C4-2B (cell line): ENCODE measurements around the gene CADPS2.
"Not testable (repeated sequence)": the region's sequence is repeated elsewhere in the genome, so short reads cannot be mapped to it uniquely, and the experiment has no call there.

Experiments used
- H3K27ac ChIP-seq: fragments of 450-650 bp; 2 replicates; pipeline ENCODE4 v1.5.1; 2017
- ZFX ChIP-seq: fragments of 450-650 bp; IDR thresholded peaks from 2 replicates; pipeline ENCODE4 v1.6.1; 2017
- TF ChIP-seq, protein P1 (sequence below): fragments of 450-650 bp; conservative IDR thresholded peaks from 2 replicates; pipeline ENCODE4 v1.5.1; 2017; ENCODE audit warnings: mild to moderate bottlenecking

Gene CADPS2

DNA sequence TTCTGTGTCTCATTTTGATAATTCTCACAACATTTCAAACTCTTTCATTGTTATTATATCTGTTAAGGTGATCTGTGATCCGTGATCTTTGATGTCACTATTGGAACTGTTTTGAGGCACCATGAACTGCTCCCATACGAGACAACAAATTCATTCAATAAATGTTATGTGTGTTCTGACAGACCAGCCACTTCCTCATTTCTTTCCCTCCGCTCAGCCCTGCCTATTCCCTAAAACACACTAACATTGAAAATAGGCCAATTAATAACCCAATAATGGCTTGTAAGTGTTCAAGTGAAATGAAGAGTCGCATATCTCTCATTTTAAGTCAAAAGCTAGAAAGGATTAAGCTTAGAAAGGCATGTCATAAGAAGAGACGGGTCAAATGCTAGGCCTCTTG is 232.6 kb downstream of the CADPS2 start:
- TF ChIP-seq, protein P1, sequence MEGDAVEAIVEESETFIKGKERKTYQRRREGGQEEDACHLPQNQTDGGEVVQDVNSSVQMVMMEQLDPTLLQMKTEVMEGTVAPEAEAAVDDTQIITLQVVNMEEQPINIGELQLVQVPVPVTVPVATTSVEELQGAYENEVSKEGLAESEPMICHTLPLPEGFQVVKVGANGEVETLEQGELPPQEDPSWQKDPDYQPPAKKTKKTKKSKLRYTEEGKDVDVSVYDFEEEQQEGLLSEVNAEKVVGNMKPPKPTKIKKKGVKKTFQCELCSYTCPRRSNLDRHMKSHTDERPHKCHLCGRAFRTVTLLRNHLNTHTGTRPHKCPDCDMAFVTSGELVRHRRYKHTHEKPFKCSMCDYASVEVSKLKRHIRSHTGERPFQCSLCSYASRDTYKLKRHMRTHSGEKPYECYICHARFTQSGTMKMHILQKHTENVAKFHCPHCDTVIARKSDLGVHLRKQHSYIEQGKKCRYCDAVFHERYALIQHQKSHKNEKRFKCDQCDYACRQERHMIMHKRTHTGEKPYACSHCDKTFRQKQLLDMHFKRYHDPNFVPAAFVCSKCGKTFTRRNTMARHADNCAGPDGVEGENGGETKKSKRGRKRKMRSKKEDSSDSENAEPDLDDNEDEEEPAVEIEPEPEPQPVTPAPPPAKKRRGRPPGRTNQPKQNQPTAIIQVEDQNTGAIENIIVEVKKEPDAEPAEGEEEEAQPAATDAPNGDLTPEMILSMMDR = no peak
- TF ChIP-seq ZFX = no peak

GRCh38 chr7:122652876-122653275 is 233.4 kb downstream of the CADPS2 start:
- no peak for TF ChIP-seq ZFX
- TF ChIP-seq, protein P1 = no peak
- peak overlapping the region; percentile 44 for H3K27ac ChIP-seq

More for the DNA sequence above, 232.6 kb downstream of the CADPS2 start:
- H3K27ac ChIP-seq = no peak overlapping the region

DNA sequence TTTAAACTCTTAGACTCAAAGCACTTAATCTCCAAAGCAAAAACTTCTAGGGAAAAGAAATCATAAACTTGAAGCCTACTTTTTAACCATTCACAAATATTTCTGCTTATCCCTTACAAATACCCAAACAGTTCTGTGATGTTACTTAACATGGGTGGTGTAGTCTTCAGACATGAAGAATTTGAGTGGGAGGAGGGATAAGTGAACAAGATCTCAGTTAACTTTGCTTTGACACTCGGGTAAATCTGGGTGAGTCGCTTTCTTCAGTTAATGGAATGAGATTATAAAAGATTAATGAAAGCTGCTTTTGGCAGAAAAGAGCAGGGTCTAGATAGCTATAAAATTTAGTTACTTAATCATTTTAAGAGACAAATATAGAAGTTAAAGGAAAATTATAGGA is 234.8 kb downstream of the CADPS2 start:
- H3K27ac ChIP-seq = no peak overlapping the region
- TF ChIP-seq, protein P1 = no peak
- no peak for TF ChIP-seq ZFX

DNA sequence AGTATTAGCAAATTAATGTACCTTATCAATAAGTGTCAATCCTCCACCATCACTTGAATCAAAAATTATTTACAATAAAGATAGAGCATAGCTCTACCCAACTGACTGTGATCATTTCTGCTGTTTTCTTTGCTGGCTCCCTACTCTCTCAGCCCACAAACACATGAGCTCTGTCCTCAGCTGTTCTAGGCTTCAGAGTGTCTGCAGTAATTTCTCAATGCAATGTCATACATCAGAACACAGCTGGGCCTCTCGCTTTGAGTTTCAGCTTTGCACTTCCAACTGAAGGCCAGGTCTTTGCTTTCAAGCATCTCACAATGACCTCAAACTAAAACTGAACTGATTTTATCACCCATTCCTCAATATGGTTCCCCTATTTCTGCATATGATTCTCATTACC is 243.0 kb downstream of the CADPS2 start:
- TF ChIP-seq, protein P1 = no peak
- TF ChIP-seq ZFX = no peak
- no peak overlapping the region for H3K27ac ChIP-seq

DNA sequence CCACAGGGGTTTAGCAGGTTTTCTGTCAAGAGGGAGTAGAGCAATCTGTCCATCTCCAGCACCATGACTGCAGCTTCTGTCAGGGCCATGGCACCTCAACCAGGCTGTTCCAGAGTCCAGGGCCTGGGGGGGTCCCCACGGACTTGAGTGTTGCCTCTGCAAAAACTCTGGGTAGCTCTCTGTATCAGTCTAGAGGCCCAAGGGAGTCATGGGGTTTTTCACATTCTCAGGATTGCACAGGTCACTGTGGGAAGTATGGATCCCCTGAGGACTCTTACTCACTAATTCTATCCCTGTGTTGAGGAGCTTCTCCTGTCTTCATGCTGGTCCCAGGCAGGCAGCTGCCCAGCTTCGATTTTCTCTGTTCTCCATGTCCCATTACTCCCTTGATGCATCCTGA is 247.8 kb downstream of the CADPS2 start:
- peak overlapping the region; percentile 24 for H3K27ac ChIP-seq
- TF ChIP-seq, protein P1 = no peak
- no peak for TF ChIP-seq ZFX

DNA sequence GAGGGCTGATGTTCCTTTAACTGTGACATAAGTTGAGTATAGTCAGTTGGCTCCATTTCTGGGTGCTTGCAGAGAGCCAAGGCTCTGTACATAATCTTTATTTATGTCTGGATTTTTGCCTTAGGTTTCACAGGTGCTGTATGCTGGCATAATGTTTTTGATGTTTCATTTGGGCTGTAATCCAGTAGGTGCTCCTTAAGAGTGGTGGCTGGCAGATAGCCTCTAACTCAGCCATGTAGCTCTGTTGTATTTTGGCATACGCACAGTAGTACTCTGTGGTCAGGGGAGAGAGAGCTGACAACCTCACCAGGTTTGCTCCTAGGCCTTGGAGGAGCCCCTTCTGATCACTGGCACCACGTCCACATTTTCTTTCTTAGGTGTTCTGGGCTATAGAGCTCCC is 248.5 kb downstream of the CADPS2 start:
- TF ChIP-seq, protein P1 = no peak
- no peak for TF ChIP-seq ZFX
- H3K27ac ChIP-seq = peak overlapping the region; percentile 24

DNA sequence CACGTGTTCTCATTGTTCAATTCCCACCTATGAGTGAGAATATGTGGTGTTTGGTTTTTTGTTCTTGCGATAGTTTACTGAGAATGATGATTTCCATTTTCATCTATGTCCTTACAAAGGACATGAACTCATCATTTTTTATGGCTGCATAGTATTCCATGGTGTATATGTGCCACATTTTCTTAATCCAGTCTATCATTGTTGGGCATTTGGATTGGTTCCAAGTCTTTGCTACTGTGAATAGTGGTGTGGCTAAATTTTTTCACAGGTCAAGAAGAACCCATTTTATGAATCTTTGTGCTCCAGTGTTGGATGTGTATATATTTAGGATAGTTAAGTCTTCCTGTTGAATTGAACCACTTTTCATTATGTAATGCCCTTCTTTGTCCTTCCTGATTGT is 250.8 kb downstream of the CADPS2 start:
- not testable (repeated sequence) for H3K27ac ChIP-seq

DNA sequence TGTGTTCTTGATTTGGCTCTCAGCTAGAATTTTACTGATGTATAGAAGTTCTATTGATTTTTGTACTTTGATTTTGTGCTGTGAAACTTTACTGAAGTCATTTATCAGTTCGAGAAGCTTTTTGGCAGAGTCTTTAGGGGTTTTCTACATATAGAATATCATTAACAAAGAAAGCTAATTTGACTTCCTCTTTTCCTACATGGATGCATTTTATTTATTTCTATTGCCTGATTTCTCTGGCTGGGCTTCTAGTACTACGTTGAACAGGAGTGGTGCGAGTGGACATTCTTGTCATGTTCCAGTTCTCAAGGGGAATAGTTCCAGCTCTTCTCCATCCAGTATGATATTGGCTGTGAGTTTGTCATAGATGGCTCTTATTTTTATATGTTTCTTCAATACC is 252.8 kb downstream of the CADPS2 start:
- H3K27ac ChIP-seq = no peak overlapping the region
- TF ChIP-seq, protein P1 = no peak
- TF ChIP-seq ZFX = no peak
